ENCODE data around the gene METTL24. TPM values are rescaled to one million over a fixed set of nuclear protein-coding genes. Genes with fewer than 3 reads are reported as not detected.
"Not testable (repeated sequence)": the region's sequence is repeated elsewhere in the genome, so short reads cannot be mapped to it uniquely, and the experiment has no call there.

METTL24 gene
- total RNA-seq, 1 donor from 2014 or later: 1.2 TPM

- no peak for DNase-seq (ENCODE audit: low spot score)
Observed at GRCh38 chr6:110270165-110270564, 88.0 kb downstream of the METTL24 start.

- DNase-seq (ENCODE audit: low spot score): no peak
Observed at GRCh38 chr6:110269623-110270022, 88.5 kb downstream of the METTL24 start.

- no peak for DNase-seq (ENCODE audit: low spot score)
Observed at GRCh38 chr6:110266996-110267395, 91.2 kb downstream of the METTL24 start.

GRCh38 chr6:110265273-110265672 lies 92.9 kb downstream of the METTL24 start:
- DNase-seq (ENCODE audit: low spot score): no peak

GRCh38 chr6:110256366-110256765 lies 101.8 kb downstream of the METTL24 start:
- no peak for DNase-seq (ENCODE audit: low spot score)

GRCh38 chr6:110255211-110255750 lies 102.9 kb downstream of the METTL24 start:
- DNase-seq (ENCODE audit: low spot score): no peak

- DNase-seq (ENCODE audit: low spot score): no peak
Observed at GRCh38 chr6:110250838-110251237, 107.3 kb downstream of the METTL24 start.

- DNase-seq (ENCODE audit: low spot score): no peak
Observed at GRCh38 chr6:110250058-110250457, 108.1 kb downstream of the METTL24 start.

- DNase-seq (ENCODE audit: low spot score): no peak
Observed at GRCh38 chr6:110246900-110247546, 111.1 kb downstream of the METTL24 start.

GRCh38 chr6:110246378-110246777 lies 111.8 kb downstream of the METTL24 start:
- DNase-seq (ENCODE audit: low spot score): no peak

GRCh38 chr6:110244621-110245020 lies 113.5 kb downstream of the METTL24 start:
- DNase-seq (ENCODE audit: low spot score): not testable (repeated sequence)

- DNase-seq (ENCODE audit: low spot score): no peak
Observed at GRCh38 chr6:110239526-110240274, 118.4 kb downstream of the METTL24 start.

- not testable (repeated sequence) for DNase-seq (ENCODE audit: low spot score)
Observed at GRCh38 chr6:110236007-110236406, 122.1 kb downstream of the METTL24 start.

GRCh38 chr6:110233770-110234374 lies 124.3 kb downstream of the METTL24 start:
- no peak for DNase-seq (ENCODE audit: low spot score)

GRCh38 chr6:110232450-110232849 lies 125.7 kb downstream of the METTL24 start:
- no peak for DNase-seq (ENCODE audit: low spot score)

GRCh38 chr6:110226261-110226660 lies 131.9 kb downstream of the METTL24 start:
- DNase-seq (ENCODE audit: low spot score): no peak

GRCh38 chr6:110221738-110222137 lies 136.4 kb downstream of the METTL24 start:
- DNase-seq (ENCODE audit: low spot score): no peak

GRCh38 chr6:110217266-110217665 lies 140.9 kb downstream of the METTL24 start:
- no peak for DNase-seq (ENCODE audit: low spot score)

GRCh38 chr6:110216140-110216539 lies 142.0 kb downstream of the METTL24 start:
- no peak for DNase-seq (ENCODE audit: low spot score)

- DNase-seq (ENCODE audit: low spot score): no peak
Observed at GRCh38 chr6:110214338-110214737, 143.8 kb downstream of the METTL24 start.

- no peak for DNase-seq (ENCODE audit: low spot score)
Observed at GRCh38 chr6:110211753-110212152, 146.4 kb downstream of the METTL24 start.

- no peak for DNase-seq (ENCODE audit: low spot score)
Observed at GRCh38 chr6:110207652-110208051, 150.5 kb downstream of the METTL24 start.
